HG03354 (cell line): ENCODE results near the gene RUNX2.
"Not testable (repeated sequence)": the region's sequence is repeated elsewhere in the genome, so short reads cannot be mapped to it uniquely, and the experiment has no call there.

Experiments used
- ATAC-seq: cut with Tn5 transposase; IDR thresholded peaks from one replicate; pipeline ENCODE4 v1.9.1; 2021; ENCODE audit warnings: mild to moderate bottlenecking; ENCODE audit not compliant: unreplicated experiment, poor library complexity, severe bottlenecking

Gene RUNX2

GRCh38 chr6:45448417-45449389 is 120.6 kb downstream of the RUNX2 start:
- ATAC-seq: no peak

- no peak for ATAC-seq
Observed at GRCh38 chr6:45450132-45450531, 122.0 kb downstream of the RUNX2 start.

- ATAC-seq: no peak
Observed at GRCh38 chr6:45450831-45451230, 122.7 kb downstream of the RUNX2 start.

GRCh38 chr6:45454008-45454911 is 126.1 kb downstream of the RUNX2 start:
- no peak for ATAC-seq

GRCh38 chr6:45455408-45455807 is 127.3 kb downstream of the RUNX2 start:
- ATAC-seq: no peak

- ATAC-seq: no peak
Observed at GRCh38 chr6:45457141-45457540, 129.0 kb downstream of the RUNX2 start.

- no peak for ATAC-seq
Observed at GRCh38 chr6:45458672-45459071, 130.5 kb downstream of the RUNX2 start.

- ATAC-seq: no peak
Observed at GRCh38 chr6:45460166-45460565, 132.0 kb downstream of the RUNX2 start.

GRCh38 chr6:45461486-45461885 is 133.4 kb downstream of the RUNX2 start:
- ATAC-seq: no peak

- ATAC-seq: no peak
Observed at GRCh38 chr6:45462190-45463134, 134.3 kb downstream of the RUNX2 start.

GRCh38 chr6:45464685-45465084 is 136.6 kb downstream of the RUNX2 start:
- ATAC-seq: no peak

- ATAC-seq: no peak
Observed at GRCh38 chr6:45466686-45467085, 138.6 kb downstream of the RUNX2 start.

- ATAC-seq: not testable (repeated sequence)
Observed at GRCh38 chr6:45467417-45467816, 139.3 kb downstream of the RUNX2 start.

- no peak for ATAC-seq
Observed at GRCh38 chr6:45467853-45468252, 139.7 kb downstream of the RUNX2 start.

GRCh38 chr6:45469663-45470062 is 141.5 kb downstream of the RUNX2 start:
- no peak for ATAC-seq

GRCh38 chr6:45470131-45470738 is 142.1 kb downstream of the RUNX2 start:
- no peak for ATAC-seq

- ATAC-seq: no peak
Observed at GRCh38 chr6:45472382-45472781, 144.3 kb downstream of the RUNX2 start.

- ATAC-seq: no peak
Observed at GRCh38 chr6:45473121-45473993, 145.2 kb downstream of the RUNX2 start.
